HG03175 (cell line): ENCODE results near the gene SNX10.
A peak's percentile ranks its signal among the peaks of the same experiment; 100 is the strongest.

Source experiments
- ATAC-seq: cut with Tn5 transposase; IDR thresholded peaks from one replicate; pipeline ENCODE4 v1.9.1; 2021; ENCODE audit warnings: mild to moderate bottlenecking, moderate library complexity; ENCODE audit not compliant: unreplicated experiment

The SNX10 gene

DNA sequence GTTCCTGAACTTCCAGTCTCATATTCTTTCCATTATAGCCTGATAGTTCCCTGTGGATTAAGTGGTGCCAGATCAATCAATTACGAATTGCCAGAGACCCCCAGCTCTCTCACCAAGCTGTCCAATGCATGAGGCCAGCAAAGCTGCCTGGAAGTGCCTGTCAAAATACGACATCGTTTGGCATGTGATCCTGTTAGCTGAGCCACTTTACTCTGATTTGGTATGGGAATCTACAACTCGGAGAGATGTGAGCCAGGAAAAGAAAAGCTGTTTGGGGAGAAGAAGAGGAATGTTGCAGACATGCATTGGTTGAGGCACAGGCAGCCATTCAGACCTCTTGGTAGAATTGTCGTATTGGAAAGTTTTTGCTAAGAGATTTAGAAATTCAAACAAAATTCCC is 3.9 kb downstream of the SNX10 start:
- no peak for ATAC-seq

DNA sequence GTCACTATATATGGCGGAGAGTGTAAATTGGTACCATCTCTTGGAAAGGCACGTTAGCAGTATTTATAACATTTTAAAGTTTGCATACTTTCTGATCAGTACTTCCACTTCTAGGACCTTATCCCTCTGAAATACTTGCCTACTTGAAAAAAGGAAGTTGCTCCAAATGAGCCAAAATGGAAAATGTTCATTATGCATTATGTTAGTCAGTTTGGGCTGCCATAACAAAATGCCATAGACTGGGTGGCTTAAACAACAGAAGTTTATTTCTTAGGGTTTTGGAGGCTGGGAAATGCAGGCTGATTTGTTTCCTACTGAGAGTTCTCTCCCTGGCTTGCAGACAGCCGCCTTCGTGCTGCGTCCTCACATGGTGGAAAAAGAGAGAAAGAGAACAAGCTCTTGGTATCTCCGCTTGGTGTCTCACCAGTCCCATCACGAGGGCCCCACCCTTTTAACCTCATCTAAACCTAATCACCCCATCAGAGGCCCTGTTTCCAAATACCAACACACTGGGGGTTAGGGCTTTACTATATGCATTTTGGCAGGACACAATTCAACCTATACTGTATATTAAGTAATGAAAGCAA is 6.9 kb downstream of the SNX10 start:
- ATAC-seq = no peak

- ATAC-seq = no peak
These were observed 13.6 kb downstream of the SNX10 start for GRCh38 chr7:26305090-26305868.

DNA sequence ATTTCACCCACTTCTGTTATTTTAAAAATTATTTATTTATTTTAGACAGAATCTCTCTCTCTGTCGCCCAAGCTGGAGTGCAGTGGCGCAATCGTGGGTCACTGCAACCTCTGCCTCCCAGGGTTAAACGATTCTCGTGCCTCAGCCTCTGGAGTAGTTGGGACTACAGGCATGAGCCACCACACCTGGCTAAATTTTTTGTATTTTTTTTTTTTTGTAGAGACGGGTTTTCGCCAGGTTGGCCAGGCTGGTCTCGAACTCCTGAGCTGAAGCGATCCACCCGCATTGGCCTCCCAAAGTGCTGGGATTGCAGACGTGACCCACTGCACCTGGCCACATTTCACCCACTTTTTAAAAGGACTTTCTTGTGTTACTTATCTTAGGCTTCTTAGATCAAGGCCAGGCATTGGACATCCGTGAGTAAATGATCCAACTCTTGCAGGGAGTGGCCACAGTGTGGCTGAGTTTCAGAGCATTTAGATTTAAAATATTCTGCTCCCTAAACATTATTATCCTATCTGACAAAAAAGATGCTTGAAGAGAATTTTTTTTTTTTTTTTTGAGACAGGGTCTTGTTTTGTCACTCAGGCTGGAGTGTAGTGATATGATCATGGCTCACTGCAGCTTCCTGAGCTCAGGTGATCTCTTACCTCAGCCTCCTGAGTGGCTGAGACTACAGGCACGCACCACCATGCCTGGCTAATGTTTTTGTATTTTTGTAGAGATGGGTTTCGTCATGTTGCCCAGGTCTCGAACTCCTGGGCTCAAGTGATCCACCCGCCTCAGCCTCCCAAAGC is 14.4 kb downstream of the SNX10 start:
- ATAC-seq = no peak

DNA sequence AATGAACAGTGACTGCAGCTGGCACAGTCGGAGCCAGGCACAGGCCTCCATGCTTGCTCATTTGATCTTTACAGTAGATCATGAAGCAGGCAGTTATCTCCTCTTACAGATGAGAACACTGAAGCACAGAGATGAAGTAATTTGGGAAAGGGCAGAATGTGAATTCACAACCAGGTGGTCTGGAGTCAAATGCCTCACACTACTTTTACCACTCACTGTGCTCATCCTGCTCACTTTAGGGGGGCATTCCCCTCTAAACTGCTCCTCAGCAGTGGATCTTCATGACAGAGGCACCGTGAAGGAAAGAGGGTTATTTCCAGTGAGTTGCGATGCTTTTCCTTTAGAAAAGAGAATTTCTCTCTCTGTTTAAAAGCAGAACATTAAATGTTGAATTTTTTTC is 15.1 kb downstream of the SNX10 start:
- no peak for ATAC-seq

- ATAC-seq = no peak
These were observed 15.6 kb downstream of the SNX10 start for GRCh38 chr7:26307226-26307625.

- no peak for ATAC-seq
These were observed 16.1 kb downstream of the SNX10 start for GRCh38 chr7:26307791-26308190.

GRCh38 chr7:26308551-26308950 is 16.9 kb downstream of the SNX10 start:
- no peak for ATAC-seq

DNA sequence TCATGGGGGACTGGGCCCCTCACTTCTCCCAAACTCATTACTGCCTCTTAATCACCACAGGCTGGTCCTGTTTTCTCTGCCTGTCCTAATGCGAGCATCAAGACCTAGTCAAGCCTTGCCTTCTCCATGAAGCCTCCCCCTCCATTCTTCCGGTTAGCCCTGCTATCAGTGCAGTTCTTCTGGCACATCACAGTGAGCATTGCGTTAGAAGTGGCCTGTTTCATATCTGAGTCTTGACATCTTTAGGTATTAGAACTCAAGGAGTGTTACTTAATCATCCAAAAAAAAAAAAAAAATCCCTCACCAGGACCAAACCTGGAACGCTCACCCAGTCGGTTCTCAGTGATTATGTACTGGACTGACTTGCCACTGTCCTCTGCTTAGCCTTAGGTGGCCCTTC is 17.4 kb downstream of the SNX10 start:
- ATAC-seq = no peak

GRCh38 chr7:26311798-26312197 is 20.1 kb downstream of the SNX10 start:
- ATAC-seq = no peak

DNA sequence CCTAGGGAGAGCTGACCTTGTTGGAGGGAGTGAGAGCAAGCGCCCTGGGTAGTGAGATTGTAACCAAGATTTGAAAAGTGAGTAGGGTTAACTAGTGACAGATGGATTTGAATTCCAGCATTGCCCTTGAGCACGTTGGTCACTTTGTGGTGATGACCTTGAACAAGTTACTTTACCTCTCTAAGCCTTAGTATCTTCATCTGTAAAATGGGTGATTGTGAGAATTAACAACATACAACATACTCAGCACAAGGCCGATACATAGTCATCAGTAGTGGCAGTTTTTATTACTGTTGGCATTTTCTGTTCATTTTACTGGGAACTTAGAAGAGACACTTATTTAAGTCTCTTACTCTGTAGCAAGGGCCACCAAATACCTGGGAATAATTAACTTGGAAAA is 25.5 kb downstream of the SNX10 start:
- no peak for ATAC-seq

- no peak for ATAC-seq
These were observed 27.3 kb downstream of the SNX10 start for GRCh38 chr7:26318921-26319320.

GRCh38 chr7:26319636-26320035 is 28.0 kb downstream of the SNX10 start:
- ATAC-seq = no peak

DNA sequence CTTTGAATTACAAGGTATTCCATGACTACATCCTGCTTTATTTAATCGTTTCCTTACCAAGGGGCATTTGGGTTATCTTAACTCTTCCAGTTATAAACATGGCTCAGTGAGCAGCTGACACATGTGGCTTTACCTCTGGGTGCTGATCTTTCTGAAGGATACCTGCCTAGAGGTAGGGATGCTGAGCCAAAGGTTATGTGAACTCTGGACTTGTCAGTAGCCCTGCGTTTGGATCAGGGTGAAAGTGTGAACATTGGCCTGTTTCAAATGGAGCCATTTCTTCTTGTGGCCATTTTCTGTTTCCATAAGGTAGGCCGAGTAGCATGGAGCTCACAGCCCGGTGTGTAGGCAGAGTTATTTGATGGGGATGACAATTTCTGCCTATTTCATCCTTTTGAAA is 29.2 kb downstream of the SNX10 start:
- ATAC-seq = no peak

- ATAC-seq = no peak
These were observed 29.8 kb downstream of the SNX10 start for GRCh38 chr7:26321435-26321834.

GRCh38 chr7:26326211-26326610 is 34.5 kb downstream of the SNX10 start:
- no peak for ATAC-seq

GRCh38 chr7:26328498-26329390 is 37.1 kb downstream of the SNX10 start:
- ATAC-seq = peak; percentile 68

GRCh38 chr7:26329520-26330255 is 38.0 kb downstream of the SNX10 start:
- peak; percentile 49 for ATAC-seq

DNA sequence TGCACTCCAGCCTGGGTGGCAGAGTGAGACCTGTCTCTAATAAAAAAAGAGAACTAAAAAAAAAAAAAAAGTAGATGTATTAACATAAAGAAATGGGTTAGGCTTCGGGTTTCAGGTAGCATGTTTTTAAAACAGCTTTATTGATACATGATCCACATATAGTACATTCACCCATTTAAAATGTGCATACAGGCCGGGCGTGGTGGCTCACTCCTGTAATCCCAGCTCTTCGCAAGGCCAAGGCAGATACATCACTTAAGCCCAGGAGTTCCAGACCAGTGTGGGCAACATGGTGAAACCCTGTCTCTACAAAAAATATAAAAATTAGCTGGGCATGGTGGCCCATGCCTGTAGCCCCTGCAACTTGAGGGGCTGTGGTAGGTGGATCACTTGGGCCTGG is 39.5 kb downstream of the SNX10 start:
- no peak for ATAC-seq

GRCh38 chr7:26331789-26332188 is 40.1 kb downstream of the SNX10 start:
- no peak for ATAC-seq
